Panc1 (cell line): ENCODE data around the gene SLC66A2. TPM values are rescaled to one million over a fixed set of nuclear protein-coding genes. Genes with fewer than 3 reads are reported as not detected.
"Not testable (repeated sequence)": the region's sequence is repeated elsewhere in the genome, so short reads cannot be mapped to it uniquely, and the experiment has no call there.

Experiments used
- ATAC-seq: fragments of 200-7000 bp; cut with Tn5 transposase; 2 replicates; pipeline ENCODE4 v1.9.1; 2020; ENCODE audit warnings: mild to moderate bottlenecking, moderate library complexity
- BruUV-seq: library from RNA; stranded (reverse); fragments of 400-500 nt; replicated peaks from 2 replicates; lab custom pipeline; 2021; lab: Mats Ljungman, UMichigan
- CTCF ChIA-PET: fragments of 300-600 bp; sonication (Branson Sonifier 250); formaldehyde crosslinking; loops from one replicate; lab custom pipeline; 2022; ENCODE audit warnings: antibody characterized with exemption; lab: Charles Lee
- POLR2A ChIA-PET: fragments of 300-600 bp; sonication (Branson Sonifier 250); formaldehyde crosslinking; loops from one replicate; lab custom pipeline; 2022; ENCODE audit warnings: antibody characterized with exemption; lab: Charles Lee
- DNase-seq: peaks from one replicate; pipeline ENCODE4 v3.0.0-alpha.2; 2010; ENCODE audit warnings: low read depth, low spot score
- H3K27ac ChIP-seq: 2 replicates; pipeline ENCODE4 v1.5.1; 2011; ENCODE audit warnings: mild to moderate bottlenecking, low read length, inconsistent platforms
- H3K27me3 ChIP-seq: fragments of 200-500 bp; sonication (Bioruptor generic); 2 replicates; pipeline ENCODE4 v1.6.0; 2014; ENCODE audit warnings: low read length, inconsistent platforms; ENCODE audit not compliant: control insufficient read depth, insufficient read depth
- H3K36me3 ChIP-seq: fragments of 200-500 bp; sonication (Bioruptor generic); 2 replicates; pipeline ENCODE4 v1.5.1; 2014; ENCODE audit warnings: inconsistent platforms, mild to moderate bottlenecking, low read length, moderate library complexity; ENCODE audit not compliant: control insufficient read depth, insufficient read depth
- H3K4me1 ChIP-seq: 2 replicates; pipeline ENCODE4 v1.5.1; 2011; ENCODE audit warnings: inconsistent platforms, mild to moderate bottlenecking, low read length, moderate library complexity; ENCODE audit not compliant: control insufficient read depth, insufficient read depth
- H3K4me3 ChIP-seq, 2 experiments: 2 replicates each; pipeline ENCODE4 v1.5.1; 2011 to 2012; ENCODE audit warnings: low read depth in 2 of 2, low read length in 2 of 2, mild to moderate bottlenecking in 2 of 2, inconsistent platforms in 1 of 2, moderate library complexity in 1 of 2
- H3K9me3 ChIP-seq: fragments of 200-500 bp; sonication (Bioruptor generic); 2 replicates; pipeline ENCODE4 v1.5.1; 2014; ENCODE audit warnings: low read depth, mild to moderate bottlenecking, inconsistent platforms, low read length, moderate library complexity; ENCODE audit not compliant: control insufficient read depth, insufficient read depth
- CTCF ChIP-seq: fragments of 450-650 bp; IDR thresholded peaks from 2 replicates; pipeline ENCODE4 v1.5.1; 2017; ENCODE audit warnings: mild to moderate bottlenecking
- POLR2AphosphoS5 ChIP-seq: IDR thresholded peaks from 2 replicates; pipeline ENCODE4 v1.6.1; 2012; ENCODE audit warnings: mild to moderate bottlenecking, low read depth, low read length, moderate library complexity
- SIN3A ChIP-seq: IDR thresholded peaks from 2 replicates; pipeline ENCODE4 v1.6.1; 2012; ENCODE audit warnings: low read depth, mild to moderate bottlenecking, low read length, moderate library complexity, borderline replicate concordance; ENCODE audit not compliant: insufficient read depth
- TCF7L2 ChIP-seq: IDR thresholded peaks from 2 replicates; pipeline ENCODE4 v1.6.1; 2011; ENCODE audit warnings: mild to moderate bottlenecking, low read depth, low read length, inconsistent platforms
- in situ Hi-C: cut with HindIII; loops from 2 replicates; pipeline ENCODE4 v1.10.0; 2016; ENCODE audit warnings: low sequenced_read_pairs, low pct_unique_long_range_greater_than_20kb
- intact Hi-C: fragments of 100-400 bp; cut with micrococcal nuclease; formaldehyde crosslinking; loops from one replicate; pipeline ENCODE4 v1.10.0; 2022; ENCODE audit not compliant: unreplicated experiment
- total RNA-seq: library from RNA; stranded (reverse); gene quantifications from one replicate; pipeline ENCODE4 v1.2.1, GENCODE V29; 2021; ENCODE audit not compliant: unreplicated experiment
- TF ChIP-seq, protein P1 (sequence below), 2 experiments: IDR thresholded peaks; 2 replicates each; pipeline ENCODE4 v1.6.1; 2011 to 2012; ENCODE audit warnings: low read depth in 2 of 2, control low read depth in 1 of 2, low read length in 1 of 2, mild to moderate bottlenecking in 1 of 2, moderate library complexity in 1 of 2; ENCODE audit not compliant: insufficient read depth in 1 of 2

Gene SLC66A2
- total RNA-seq, 1 experiment from 2014 or later = 92.5 TPM

GRCh38 chr18:79864955-79865354 is 86.5 kb downstream of the SLC66A2 start:
- ATAC-seq, H3K4me1 ChIP-seq, H3K9me3 ChIP-seq, H3K36me3 ChIP-seq, DNase-seq, in situ Hi-C loops, BruUV-seq, H3K4me3 ChIP-seq, CTCF ChIA-PET, intact Hi-C loops, H3K27ac ChIP-seq: not testable (repeated sequence)
- POLR2A ChIA-PET = interaction anchor here (0.7 kb wide), 1 partner anchor 50 kb away, joined by 3 read pairs; no protein-coding TSS in a partner anchor
- H3K27me3 ChIP-seq = peaks cover 18% of the 10 kb centered on the region

DNA sequence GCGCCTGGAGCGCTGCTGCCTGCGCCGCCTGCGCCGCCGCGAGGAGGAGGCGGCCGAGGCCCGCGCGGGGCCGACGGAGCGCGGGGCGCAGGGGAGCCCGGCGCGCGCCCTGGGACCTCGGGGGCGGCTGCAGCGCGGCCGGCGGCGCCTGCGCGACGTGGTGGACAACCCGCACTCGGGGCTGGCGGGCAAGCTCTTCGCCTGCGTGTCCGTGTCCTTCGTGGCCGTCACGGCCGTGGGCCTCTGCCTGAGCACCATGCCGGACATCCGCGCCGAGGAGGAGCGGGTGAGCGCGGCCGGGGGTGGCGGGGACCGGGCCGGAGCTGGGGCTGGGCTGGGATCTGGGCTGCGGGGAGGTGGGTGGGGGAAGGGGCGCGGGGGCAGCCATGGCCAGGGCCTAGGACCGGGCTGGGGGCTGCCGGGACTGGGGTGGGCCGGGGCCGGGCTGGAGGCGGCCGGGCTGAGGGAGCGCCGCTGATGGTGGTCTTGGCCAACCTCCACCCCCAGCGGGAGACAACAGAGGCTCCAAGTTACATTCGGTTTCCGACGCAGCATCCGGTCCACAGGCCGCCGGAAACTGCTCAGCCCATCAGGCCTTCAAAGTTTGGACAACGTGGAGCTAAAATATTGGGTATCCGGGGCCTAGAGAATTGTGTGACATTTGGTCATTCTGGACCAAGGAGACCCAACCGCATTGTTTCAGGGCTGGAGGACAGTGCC is 87.3 kb downstream of the SLC66A2 start:
- BruUV-seq = no TSS peak
- ATAC-seq = no peak
- Histone ChIP-seq H3K4me1 (no peaks in the 10 kb centered on the region), H3K36me3 (no peaks in the 10 kb centered on the region), H3K9me3 (no peaks in the 10 kb centered on the region), H3K27me3 (peaks cover 18% of the 10 kb centered on the region), H3K4me3 (no peak overlapping the region), H3K27ac (no peak overlapping the region)
- in situ Hi-C loops (no loop called here), intact Hi-C loops (no loop called here)
- POLR2A ChIA-PET = interaction anchor here (0.7 kb wide), 1 partner anchor 49 kb away, joined by 3 read pairs; no protein-coding TSS in a partner anchor
- CTCF ChIA-PET = no interaction called here
- no peak for DNase-seq
- TF ChIP-seq TCF7L2 = no peak
- TF ChIP-seq SIN3A = no peak
- TF ChIP-seq, protein P1, sequence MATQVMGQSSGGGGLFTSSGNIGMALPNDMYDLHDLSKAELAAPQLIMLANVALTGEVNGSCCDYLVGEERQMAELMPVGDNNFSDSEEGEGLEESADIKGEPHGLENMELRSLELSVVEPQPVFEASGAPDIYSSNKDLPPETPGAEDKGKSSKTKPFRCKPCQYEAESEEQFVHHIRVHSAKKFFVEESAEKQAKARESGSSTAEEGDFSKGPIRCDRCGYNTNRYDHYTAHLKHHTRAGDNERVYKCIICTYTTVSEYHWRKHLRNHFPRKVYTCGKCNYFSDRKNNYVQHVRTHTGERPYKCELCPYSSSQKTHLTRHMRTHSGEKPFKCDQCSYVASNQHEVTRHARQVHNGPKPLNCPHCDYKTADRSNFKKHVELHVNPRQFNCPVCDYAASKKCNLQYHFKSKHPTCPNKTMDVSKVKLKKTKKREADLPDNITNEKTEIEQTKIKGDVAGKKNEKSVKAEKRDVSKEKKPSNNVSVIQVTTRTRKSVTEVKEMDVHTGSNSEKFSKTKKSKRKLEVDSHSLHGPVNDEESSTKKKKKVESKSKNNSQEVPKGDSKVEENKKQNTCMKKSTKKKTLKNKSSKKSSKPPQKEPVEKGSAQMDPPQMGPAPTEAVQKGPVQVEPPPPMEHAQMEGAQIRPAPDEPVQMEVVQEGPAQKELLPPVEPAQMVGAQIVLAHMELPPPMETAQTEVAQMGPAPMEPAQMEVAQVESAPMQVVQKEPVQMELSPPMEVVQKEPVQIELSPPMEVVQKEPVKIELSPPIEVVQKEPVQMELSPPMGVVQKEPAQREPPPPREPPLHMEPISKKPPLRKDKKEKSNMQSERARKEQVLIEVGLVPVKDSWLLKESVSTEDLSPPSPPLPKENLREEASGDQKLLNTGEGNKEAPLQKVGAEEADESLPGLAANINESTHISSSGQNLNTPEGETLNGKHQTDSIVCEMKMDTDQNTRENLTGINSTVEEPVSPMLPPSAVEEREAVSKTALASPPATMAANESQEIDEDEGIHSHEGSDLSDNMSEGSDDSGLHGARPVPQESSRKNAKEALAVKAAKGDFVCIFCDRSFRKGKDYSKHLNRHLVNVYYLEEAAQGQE (IDR thresholded peaks at IDR 0.05; ENCODE audit: insufficient read depth in 1 of 2, low read depth in 2 of 2, low read length in 1 of 2) = no peak
- TF ChIP-seq CTCF = no peak
- TF ChIP-seq POLR2AphosphoS5 = no peak
